Iris pigment epithelial cell (primary cell): ENCODE data around the gene PTCH2.
A peak's percentile ranks its signal among the peaks of the same experiment; 100 is the strongest.
"Not testable (repeated sequence)": the region's sequence is repeated elsewhere in the genome, so short reads cannot be mapped to it uniquely, and the experiment has no call there.

Experiments
- DNase-seq: peaks from one replicate; pipeline ENCODE4 v3.0.0-alpha.2; 2011; ENCODE audit warnings: low read depth

The PTCH2 gene

GRCh38 chr1:44802306-44803061 lies 40.6 kb downstream of the PTCH2 start:
- DNase-seq: no peak

- DNase-seq: no peak
Observed at GRCh38 chr1:44801491-44802305, 41.4 kb downstream of the PTCH2 start.

GRCh38 chr1:44799770-44800584 lies 43.1 kb downstream of the PTCH2 start, which contains the start of gene PLK3:
TSS of gene PLK3 (plus strand) at chr1:44800377. CDS start at chr1:44800464, 87 bp downstream.
- DNase-seq: peak; percentile 98

- DNase-seq: no peak
Observed at GRCh38 chr1:44798481-44799365, 44.3 kb downstream of the PTCH2 start.

GRCh38 chr1:44797886-44798285 lies 45.2 kb downstream of the PTCH2 start:
- not testable (repeated sequence) for DNase-seq

GRCh38 chr1:44792736-44793502 lies 50.1 kb downstream of the PTCH2 start:
- no peak for DNase-seq

GRCh38 chr1:44790968-44791801 lies 51.9 kb downstream of the PTCH2 start:
- no peak for DNase-seq

GRCh38 chr1:44788120-44788860 lies 54.8 kb downstream of the PTCH2 start, which contains the start of gene BEST4:
TSS of gene BEST4 (minus strand) at chr1:44788170. CDS start at chr1:44787705, 465 bp downstream.
- DNase-seq: no peak

GRCh38 chr1:44787506-44787905 lies 55.5 kb downstream of the PTCH2 start:
- no peak for DNase-seq

- no peak for DNase-seq
Observed at GRCh38 chr1:44786841-44787426, 56.1 kb downstream of the PTCH2 start.

GRCh38 chr1:44786138-44786840 lies 56.8 kb downstream of the PTCH2 start:
- DNase-seq: peak; percentile 60

- no peak for DNase-seq
Observed at GRCh38 chr1:44785501-44786137, 57.4 kb downstream of the PTCH2 start.

- no peak for DNase-seq
Observed at GRCh38 chr1:44785029-44785380, 58.0 kb downstream of the PTCH2 start.

- DNase-seq: no peak
Observed at GRCh38 chr1:44784094-44785028, 58.7 kb downstream of the PTCH2 start.

GRCh38 chr1:44783697-44784093 lies 59.4 kb downstream of the PTCH2 start:
- no peak for DNase-seq

GRCh38 chr1:44780583-44781121 lies 62.4 kb downstream of the PTCH2 start:
- DNase-seq: no peak
